Measurements from ENCODE around the gene MAGI1. TPM values are rescaled to one million over a fixed set of nuclear protein-coding genes. Genes with fewer than 3 reads are reported as not detected.
"Not testable (repeated sequence)": the region's sequence is repeated elsewhere in the genome, so short reads cannot be mapped to it uniquely, and the experiment has no call there.

Gene MAGI1
- polyA plus RNA-seq, 3 donors, result not detected

GRCh38 chr3:65893631-65894030 is 145.1 kb downstream of the MAGI1 start:
- Histone ChIP-seq H3K4me2 (replicated peaks; ENCODE audit: extremely low read depth, low read length, poor library complexity, severe bottlenecking) (no peak overlapping the region), H2AFZ (ENCODE audit: insufficient read depth, low read depth, low read length, poor library complexity, severe bottlenecking) (no peak overlapping the region), H3K9ac (ENCODE audit: insufficient read depth, low read length, poor library complexity, severe bottlenecking) (no peak overlapping the region), H3K79me2 (ENCODE audit: insufficient read depth, low read length) (no peaks in the 10 kb centered on the region), H3K4me3 (replicated peaks in 1 of 3; ENCODE audit: low read depth in 2 of 3, low read length in 3 of 3) (no peak overlapping the region), H3K9me3 (replicated peaks in 1 of 2; ENCODE audit: control insufficient read depth in 1 of 2, insufficient read depth in 1 of 2, low read length in 2 of 2) (no peaks in the 10 kb centered on the region), H4K20me1 (ENCODE audit: insufficient read depth, low read length) (no peaks in the 10 kb centered on the region), H3K36me3 (replicated peaks in 1 of 2; ENCODE audit: control insufficient read depth in 1 of 2, insufficient read depth in 2 of 2, low read length in 2 of 2) (no peaks in the 10 kb centered on the region), H3K27me3 (ENCODE audit: control insufficient read depth in 2 of 2, insufficient read depth in 2 of 2, low read length in 2 of 2) (no peaks in the 10 kb centered on the region), H3K27ac (ENCODE audit: low read depth in 1 of 2, low read length in 2 of 2) (no peak overlapping the region), H3K4me1 (ENCODE audit: control insufficient read depth in 1 of 2, insufficient read depth in 2 of 2, low read length in 2 of 2) (no peaks in the 10 kb centered on the region)
- H3K4me1 Mint-ChIP-seq, result no peaks in the 10 kb centered on the region
- TF ChIP-seq, protein P1, sequence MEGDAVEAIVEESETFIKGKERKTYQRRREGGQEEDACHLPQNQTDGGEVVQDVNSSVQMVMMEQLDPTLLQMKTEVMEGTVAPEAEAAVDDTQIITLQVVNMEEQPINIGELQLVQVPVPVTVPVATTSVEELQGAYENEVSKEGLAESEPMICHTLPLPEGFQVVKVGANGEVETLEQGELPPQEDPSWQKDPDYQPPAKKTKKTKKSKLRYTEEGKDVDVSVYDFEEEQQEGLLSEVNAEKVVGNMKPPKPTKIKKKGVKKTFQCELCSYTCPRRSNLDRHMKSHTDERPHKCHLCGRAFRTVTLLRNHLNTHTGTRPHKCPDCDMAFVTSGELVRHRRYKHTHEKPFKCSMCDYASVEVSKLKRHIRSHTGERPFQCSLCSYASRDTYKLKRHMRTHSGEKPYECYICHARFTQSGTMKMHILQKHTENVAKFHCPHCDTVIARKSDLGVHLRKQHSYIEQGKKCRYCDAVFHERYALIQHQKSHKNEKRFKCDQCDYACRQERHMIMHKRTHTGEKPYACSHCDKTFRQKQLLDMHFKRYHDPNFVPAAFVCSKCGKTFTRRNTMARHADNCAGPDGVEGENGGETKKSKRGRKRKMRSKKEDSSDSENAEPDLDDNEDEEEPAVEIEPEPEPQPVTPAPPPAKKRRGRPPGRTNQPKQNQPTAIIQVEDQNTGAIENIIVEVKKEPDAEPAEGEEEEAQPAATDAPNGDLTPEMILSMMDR (IDR thresholded peaks at IDR 0.05), result no peak
- H3K27ac Mint-ChIP-seq, result no peak overlapping the region
- peaks cover 0 to 2% (median 0%) of the 10 kb centered on the region in 7 donors for H3K9me3 Mint-ChIP-seq
- no peak for DNase-seq
- no peaks in the 10 kb centered on the region for H3K27me3 Mint-ChIP-seq (ENCODE audit: low read depth in 3 of 3)
- H3K4me3 Mint-ChIP-seq, result no peak overlapping the region
- no peaks in the 10 kb centered on the region for H3K36me3 Mint-ChIP-seq
- WGBS (ENCODE audit: insufficient coverage), result 100% methylated on average over 1 of the region's 2 CpGs
- intact Hi-C loops (cut with micrococcal nuclease), result no loop called here

- H2AFZ ChIP-seq (ENCODE audit: insufficient read depth, low read depth, low read length, poor library complexity, severe bottlenecking); H3K4me2 ChIP-seq (replicated peaks; ENCODE audit: extremely low read depth, low read length, poor library complexity, severe bottlenecking); H3K27ac Mint-ChIP-seq; H3K4me1 Mint-ChIP-seq; H3K4me3 Mint-ChIP-seq; H3K9ac ChIP-seq (ENCODE audit: insufficient read depth, low read length, poor library complexity, severe bottlenecking); H3K9me3 ChIP-seq (replicated peaks in 1 of 2; ENCODE audit: control insufficient read depth in 1 of 2, insufficient read depth in 1 of 2, low read length in 2 of 2); H3K4me3 ChIP-seq (replicated peaks in 1 of 3; ENCODE audit: low read depth in 2 of 3, low read length in 3 of 3); H3K27ac ChIP-seq (ENCODE audit: low read depth in 1 of 2, low read length in 2 of 2); H3K36me3 ChIP-seq (replicated peaks in 1 of 2; ENCODE audit: control insufficient read depth in 1 of 2, insufficient read depth in 2 of 2, low read length in 2 of 2); H3K4me1 ChIP-seq (ENCODE audit: control insufficient read depth in 1 of 2, insufficient read depth in 2 of 2, low read length in 2 of 2); H3K27me3 ChIP-seq (ENCODE audit: control insufficient read depth in 2 of 2, insufficient read depth in 2 of 2, low read length in 2 of 2); H3K9me3 Mint-ChIP-seq; H3K36me3 Mint-ChIP-seq; H3K27me3 Mint-ChIP-seq (ENCODE audit: low read depth in 3 of 3); DNase-seq; H4K20me1 ChIP-seq (ENCODE audit: insufficient read depth, low read length); H3K79me2 ChIP-seq (ENCODE audit: insufficient read depth, low read length); intact Hi-C loops (cut with micrococcal nuclease): not testable (repeated sequence)
- WGBS (ENCODE audit: insufficient coverage), result no CpG with 5 or more reads among the region's 2 CpGs
These were observed 147.2 kb downstream of the MAGI1 start for GRCh38 chr3:65891477-65891876.

All from CD14-positive monocyte (primary cell).